Parathyroid adenoma (tissue), 2 donors: ENCODE results near the gene BMP7.

Source experiments
- H2AFZ ChIP-seq: fragments of 300-600 bp; sonication (generic); one replicate; pipeline ENCODE4 v1.7.0; 2017; ENCODE audit warnings: antibody characterized with exemption, mild to moderate bottlenecking
- H3K27ac ChIP-seq: fragments of 300-600 bp; sonication (generic); one replicate; pipeline ENCODE4 v1.7.0; 2017
- H3K27me3 ChIP-seq: fragments of 300-600 bp; sonication (generic); one replicate; pipeline ENCODE4 v1.7.0; 2017; ENCODE audit warnings: low read length; ENCODE audit not compliant: control insufficient read depth, insufficient read depth
- H3K36me3 ChIP-seq: fragments of 300-600 bp; sonication (generic); one replicate; pipeline ENCODE4 v1.7.0; 2017; ENCODE audit warnings: low read length; ENCODE audit not compliant: control insufficient read depth, insufficient read depth
- H3K4me1 ChIP-seq: fragments of 300-600 bp; sonication (generic); one replicate; pipeline ENCODE4 v1.7.0; 2017; ENCODE audit warnings: control low read depth
- H3K4me2 ChIP-seq: fragments of 300-600 bp; sonication (generic); one replicate; pipeline ENCODE4 v1.7.0; 2017; ENCODE audit warnings: low read length
- H3K4me3 ChIP-seq: fragments of 300-600 bp; sonication (generic); one replicate; pipeline ENCODE4 v1.7.0; 2017; ENCODE audit warnings: low read depth, low read length
- H3K79me2 ChIP-seq: fragments of 300-600 bp; sonication (generic); one replicate; pipeline ENCODE4 v1.7.0; 2017; ENCODE audit warnings: control low read depth
- H3K9ac ChIP-seq: fragments of 300-600 bp; sonication (generic); one replicate; pipeline ENCODE4 v1.7.0; 2017; ENCODE audit warnings: mild to moderate bottlenecking
- H3K9me3 ChIP-seq: fragments of 300-600 bp; sonication (generic); one replicate; pipeline ENCODE4 v1.7.0; 2017; ENCODE audit warnings: low read length; ENCODE audit not compliant: control insufficient read depth
- CTCF ChIP-seq: fragments of 300-600 bp; sonication (generic); IDR thresholded peaks from one replicate; pipeline ENCODE4 v1.7.0; 2017; ENCODE audit warnings: antibody characterized with exemption, mild to moderate bottlenecking
- donor health status: primary hyperparathyroidism.

BMP7 gene

GRCh38 chr20:57161478-57162361 is 104.7 kb downstream of the BMP7 start:
- H2AFZ ChIP-seq, result no peak overlapping the region
- TF ChIP-seq CTCF, result no peak
- H3K27me3 ChIP-seq, result no peaks in the 10 kb centered on the region
- no peaks in the 10 kb centered on the region for H3K9me3 ChIP-seq
- no peak overlapping the region for H3K27ac ChIP-seq
- H3K36me3 ChIP-seq, result no peaks in the 10 kb centered on the region
- H3K79me2 ChIP-seq, result no peaks in the 10 kb centered on the region
- H3K4me2 ChIP-seq, result no peak overlapping the region
- H3K4me1 ChIP-seq, result no peaks in the 10 kb centered on the region
- H3K4me3 ChIP-seq, result no peak overlapping the region
- no peak overlapping the region for H3K9ac ChIP-seq

- Histone ChIP-seq H3K4me2 (no peak overlapping the region), H3K4me1 (no peaks in the 10 kb centered on the region), H3K4me3 (no peak overlapping the region), H3K9me3 (no peaks in the 10 kb centered on the region), H3K36me3 (no peaks in the 10 kb centered on the region), H3K9ac (no peak overlapping the region), H2AFZ (no peak overlapping the region), H3K27me3 (no peaks in the 10 kb centered on the region), H3K79me2 (no peaks in the 10 kb centered on the region), H3K27ac (no peak overlapping the region)
- TF ChIP-seq CTCF, result no peak
Measured at GRCh38 chr20:57160985-57161384, 105.5 kb downstream of the BMP7 start.

- Histone ChIP-seq H3K9me3 (no peaks in the 10 kb centered on the region), H3K4me1 (no peaks in the 10 kb centered on the region), H3K27ac (no peak overlapping the region), H3K36me3 (no peaks in the 10 kb centered on the region), H2AFZ (no peak overlapping the region), H3K27me3 (no peaks in the 10 kb centered on the region), H3K4me2 (no peak overlapping the region), H3K9ac (no peak overlapping the region), H3K4me3 (no peak overlapping the region), H3K79me2 (no peaks in the 10 kb centered on the region)
- TF ChIP-seq CTCF, result no peak
Measured at GRCh38 chr20:57159945-57160610, 106.4 kb downstream of the BMP7 start.

GRCh38 chr20:57159193-57159851 is 107.1 kb downstream of the BMP7 start:
- no peak overlapping the region for H3K4me2 ChIP-seq

More at GRCh38 chr20:57159193-57159851, 107.1 kb downstream of the BMP7 start:
- H3K36me3 ChIP-seq, result no peaks in the 10 kb centered on the region
- no peaks in the 10 kb centered on the region for H3K4me1 ChIP-seq
- no peak overlapping the region for H3K27ac ChIP-seq
- no peaks in the 10 kb centered on the region for H3K27me3 ChIP-seq
- H3K79me2 ChIP-seq, result no peaks in the 10 kb centered on the region
- H3K4me3 ChIP-seq, result no peak overlapping the region
- H2AFZ ChIP-seq, result no peak overlapping the region
- no peak for TF ChIP-seq CTCF
- H3K9ac ChIP-seq, result no peak overlapping the region
- H3K9me3 ChIP-seq, result no peaks in the 10 kb centered on the region
